GM21737 (cell line): ENCODE results near the gene KRT7.

Experiments used
- ATAC-seq: cut with Tn5 transposase; IDR thresholded peaks from one replicate; pipeline ENCODE4 v1.9.1; 2021; ENCODE audit warnings: mild to moderate bottlenecking, moderate library complexity; ENCODE audit not compliant: unreplicated experiment

KRT7 gene

GRCh38 chr12:52294803-52295202 is 61.8 kb downstream of the KRT7 start:
- ATAC-seq, result no peak

- no peak for ATAC-seq
Measured at GRCh38 chr12:52295663-52296062, 62.6 kb downstream of the KRT7 start.

DNA sequence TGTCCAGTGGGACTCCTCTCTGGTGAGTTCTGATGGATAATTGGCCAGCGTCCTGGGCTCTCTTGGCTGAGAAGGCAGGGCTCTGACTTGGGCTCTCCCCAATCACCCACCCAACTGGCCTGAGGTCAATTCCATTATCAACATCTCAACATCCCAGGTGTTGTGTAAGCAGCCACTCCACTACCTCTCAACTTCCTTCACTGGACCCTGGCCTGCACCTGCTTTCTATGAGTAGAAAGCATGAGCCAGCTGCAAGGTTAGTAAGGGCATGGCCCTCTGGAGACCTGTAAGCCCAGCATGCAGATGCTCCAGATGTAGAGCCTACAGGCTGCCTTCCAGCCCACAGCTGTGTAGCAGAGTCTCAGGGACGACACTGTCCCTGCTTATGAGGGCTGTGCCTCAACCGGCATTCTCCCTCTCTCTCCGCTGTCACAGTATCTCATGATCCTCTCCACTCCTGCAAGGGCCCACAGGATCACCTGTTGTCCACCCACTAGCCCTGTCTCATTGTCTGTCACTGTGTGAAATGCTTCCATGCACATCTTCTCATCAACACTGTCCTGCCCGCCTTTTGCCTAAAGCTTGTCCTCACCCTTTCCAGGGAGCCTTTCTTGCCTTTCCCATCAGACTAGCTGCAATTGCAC is 63.7 kb downstream of the KRT7 start:
- no peak for ATAC-seq
